HCEC 1CT (cell line): ENCODE measurements around the gene CDK13.
A peak's percentile ranks its signal among the peaks of the same experiment; 100 is the strongest.

Experiments
- DNase-seq: peaks from one replicate; pipeline ENCODE4 v3.0.0-alpha.2; 2017

CDK13 gene

GRCh38 chr7:40015790-40016296 lies 65.8 kb downstream of the CDK13 start:
- DNase-seq, result no peak

- no peak for DNase-seq
These were observed 69.5 kb downstream of the CDK13 start for GRCh38 chr7:40019558-40019957.

GRCh38 chr7:40024048-40024447 lies 74.0 kb downstream of the CDK13 start:
- no peak for DNase-seq

GRCh38 chr7:40024841-40025240 lies 74.8 kb downstream of the CDK13 start:
- DNase-seq, result no peak

- DNase-seq, result no peak
These were observed 77.5 kb downstream of the CDK13 start for GRCh38 chr7:40027545-40027944.

- DNase-seq, result no peak
These were observed 83.8 kb downstream of the CDK13 start for GRCh38 chr7:40033826-40034225.

- no peak for DNase-seq
These were observed 91.4 kb downstream of the CDK13 start for GRCh38 chr7:40041456-40041855.

GRCh38 chr7:40043164-40043563 lies 93.1 kb downstream of the CDK13 start:
- DNase-seq, result no peak

GRCh38 chr7:40047661-40048060 lies 97.6 kb downstream of the CDK13 start:
- no peak for DNase-seq

GRCh38 chr7:40057292-40057691 lies 107.2 kb downstream of the CDK13 start:
- DNase-seq, result no peak

- no peak for DNase-seq
These were observed 108.0 kb downstream of the CDK13 start for GRCh38 chr7:40058026-40058425.

- DNase-seq, result no peak
These were observed 108.6 kb downstream of the CDK13 start for GRCh38 chr7:40058636-40059035.

GRCh38 chr7:40059057-40059456 lies 109.0 kb downstream of the CDK13 start:
- no peak for DNase-seq

GRCh38 chr7:40072268-40072667 lies 122.2 kb downstream of the CDK13 start:
- no peak for DNase-seq

GRCh38 chr7:40073239-40073638 lies 123.2 kb downstream of the CDK13 start:
- DNase-seq, result no peak

GRCh38 chr7:40077849-40078248 lies 127.8 kb downstream of the CDK13 start:
- DNase-seq, result peak; percentile 14

GRCh38 chr7:40092182-40092581 lies 142.1 kb downstream of the CDK13 start:
- no peak for DNase-seq

- DNase-seq, result no peak
These were observed 143.7 kb downstream of the CDK13 start for GRCh38 chr7:40093631-40094350.

- no peak for DNase-seq
These were observed 145.2 kb downstream of the CDK13 start for GRCh38 chr7:40095230-40095629.

- DNase-seq, result no peak
These were observed 145.8 kb downstream of the CDK13 start for GRCh38 chr7:40095695-40096327.

GRCh38 chr7:40097728-40098127 lies 147.7 kb downstream of the CDK13 start:
- no peak for DNase-seq

- DNase-seq, result no peak
These were observed 148.8 kb downstream of the CDK13 start for GRCh38 chr7:40098810-40099209.

GRCh38 chr7:40099837-40100236 lies 149.8 kb downstream of the CDK13 start:
- DNase-seq, result no peak

- no peak for DNase-seq
These were observed 151.1 kb downstream of the CDK13 start for GRCh38 chr7:40101201-40101600.

- no peak for DNase-seq
These were observed 152.8 kb downstream of the CDK13 start for GRCh38 chr7:40102897-40103296.
